ENCODE measurements around the gene METRN.
"Not testable (repeated sequence)": the region's sequence is repeated elsewhere in the genome, so short reads cannot be mapped to it uniquely, and the experiment has no call there.

Gene METRN

GRCh38 chr16:684961-685696 is 29.8 kb upstream of the METRN start:
- Histone ChIP-seq H3K4me1 (peaks cover 52 to 75% (median 63%) of the 10 kb centered on the region in 10 experiments), H3K4me3 (peak overlapping the region in 3 of 10 experiments; percentile 11 to 96 (median 90); a peak in 3 of 20 replicates), H3K4me2 (peak overlapping the region; percentile 61 to 99 (median 98); a peak in 21 of 22 replicates), H4K20me1 (peaks cover 26 to 55% (median 36%) of the 10 kb centered on the region in 11 experiments; a peak in 21 of 22 replicates), H3K9ac (peak overlapping the region in 3 of 11 experiments; percentile 9 to 37 (median 36); a peak in 3 of 22 replicates), H3K27ac (no peak overlapping the region), H3K9me3 (replicated peaks in 1 of 11) (no peaks in the 10 kb centered on the region), H3K36me3 (peaks cover 33 to 60% (median 44%) of the 10 kb centered on the region in 11 experiments), H3K27me3 (no peaks in the 10 kb centered on the region)
- TF ChIP-seq Cebpa-rat (IDR thresholded peaks at IDR 0.05): no peak

- peaks cover 55 to 82% (median 66%) of the 10 kb centered on the region in 10 experiments for H3K4me1 ChIP-seq
- H3K4me3 ChIP-seq: no peak overlapping the region
- H3K36me3 ChIP-seq: peaks cover 33 to 60% (median 44%) of the 10 kb centered on the region in 11 experiments
- no peak for TF ChIP-seq Cebpa-rat (IDR thresholded peaks at IDR 0.05)
- H3K27ac ChIP-seq: no peak overlapping the region
- H3K4me2 ChIP-seq: peak overlapping the region in 3 of 11 experiments; percentile 19 to 99 (median 95); a peak in 3 of 22 replicates
- peaks cover 24 to 49% (median 30%) of the 10 kb centered on the region in 11 experiments; a peak in 21 of 22 replicates for H4K20me1 ChIP-seq
- peak overlapping the region in 2 of 11 experiments; percentile 19 to 27; a peak in 1 of 22 replicates for H3K9ac ChIP-seq
- peaks cover 0 to 3% (median 2%) of the 10 kb centered on the region in 11 experiments; a peak in 15 of 22 replicates for H3K27me3 ChIP-seq
- no peaks in the 10 kb centered on the region for H3K9me3 ChIP-seq (replicated peaks in 1 of 11)
Observed at GRCh38 chr16:685967-686366, 29.0 kb upstream of the METRN start.

GRCh38 chr16:686459-687260 is 28.3 kb upstream of the METRN start:
- Histone ChIP-seq H3K9me3 (replicated peaks in 1 of 11) (no peaks in the 10 kb centered on the region), H3K4me2 (peak overlapping the region in 2 of 11 experiments; percentile 19 to 95; a peak in 1 of 22 replicates), H3K9ac (peak overlapping the region in 1 of 11 experiments; percentile 19; a peak in 1 of 22 replicates), H3K27me3 (peaks cover 6 to 10% (median 9%) of the 10 kb centered on the region in 11 experiments; a peak in 21 of 22 replicates), H3K4me1 (peaks cover 48 to 75% (median 59%) of the 10 kb centered on the region in 10 experiments), H3K4me3 (no peak overlapping the region), H4K20me1 (peaks cover 17 to 42% (median 23%) of the 10 kb centered on the region in 11 experiments; a peak in 21 of 22 replicates), H3K36me3 (peaks cover 27 to 55% (median 39%) of the 10 kb centered on the region in 11 experiments), H3K27ac (no peak overlapping the region)
- no peak for TF ChIP-seq Cebpa-rat (IDR thresholded peaks at IDR 0.05)

- H3K9ac ChIP-seq: 0 out of 22 replicates have a peak overlapping the region, but pooled peaks of 2 of the 11 experiments have one; percentile 96
- H3K9me3 ChIP-seq (replicated peaks in 1 of 11): no peaks in the 10 kb centered on the region
- H4K20me1 ChIP-seq: peaks cover 8 to 34% (median 14%) of the 10 kb centered on the region in 11 experiments; a peak in 21 of 22 replicates
- H3K4me1 ChIP-seq: peaks cover 39 to 67% (median 51%) of the 10 kb centered on the region in 10 experiments
- H3K27me3 ChIP-seq: peaks cover 15 to 18% (median 17%) of the 10 kb centered on the region in 11 experiments
- H3K27ac ChIP-seq: no peak overlapping the region
- no peak for TF ChIP-seq Cebpa-rat (IDR thresholded peaks at IDR 0.05)
- H3K4me2 ChIP-seq: no peak overlapping the region
- H3K36me3 ChIP-seq: peaks cover 19 to 46% (median 31%) of the 10 kb centered on the region in 11 experiments
- no peak overlapping the region for H3K4me3 ChIP-seq
Observed at GRCh38 chr16:687499-687898, 27.4 kb upstream of the METRN start.

GRCh38 chr16:689175-689897 is 25.6 kb upstream of the METRN start:
- H3K4me3 ChIP-seq: peak overlapping the region; percentile 80 to 97 (median 86)
- H3K4me1 ChIP-seq: peaks cover 35 to 61% (median 44%) of the 10 kb centered on the region in 10 experiments
- H4K20me1 ChIP-seq: peaks cover 0 to 32% (median 9%) of the 10 kb centered on the region in 11 experiments; a peak in 11 of 22 replicates
- H3K36me3 ChIP-seq: peaks cover 9 to 34% (median 19%) of the 10 kb centered on the region in 11 experiments; a peak in 20 of 22 replicates
- no peaks in the 10 kb centered on the region for H3K9me3 ChIP-seq (replicated peaks in 1 of 11)
- no peak for TF ChIP-seq Cebpa-rat (IDR thresholded peaks at IDR 0.05)
- peaks cover 33 to 37% (median 36%) of the 10 kb centered on the region in 11 experiments for H3K27me3 ChIP-seq
- H3K9ac ChIP-seq: peak overlapping the region; percentile 89 to 97 (median 94)
- H3K4me2 ChIP-seq: peak overlapping the region; percentile 89 to 99 (median 98)
- H3K27ac ChIP-seq: peak overlapping the region; percentile 75 to 95 (median 89)

GRCh38 chr16:691242-691641 is 23.7 kb upstream of the METRN start:
- H3K9ac ChIP-seq; H3K27ac ChIP-seq; H3K4me3 ChIP-seq; H3K9me3 ChIP-seq (replicated peaks in 1 of 11): not testable (repeated sequence)
- Histone ChIP-seq H3K36me3 (peaks cover 9 to 20% (median 15%) of the 10 kb centered on the region in 11 experiments; a peak in 19 of 22 replicates), H3K4me1 (peaks cover 40 to 60% (median 50%) of the 10 kb centered on the region in 10 experiments), H3K4me2 (peak overlapping the region in 4 of 11 experiments; percentile 98 to 99 (median 98); a peak in 6 of 22 replicates), H4K20me1 (peaks cover 0 to 42% (median 20%) of the 10 kb centered on the region in 11 experiments; a peak in 12 of 22 replicates), H3K27me3 (peaks cover 51 to 56% (median 55%) of the 10 kb centered on the region in 11 experiments)

- no peak for TF ChIP-seq Cebpa-rat (IDR thresholded peaks at IDR 0.05)
- H3K4me2 ChIP-seq: no peak overlapping the region
- H3K9ac ChIP-seq: no peak overlapping the region
- peaks cover 62 to 68% (median 67%) of the 10 kb centered on the region in 11 experiments for H3K27me3 ChIP-seq
- H3K4me3 ChIP-seq: no peak overlapping the region
- H4K20me1 ChIP-seq: peaks cover 0 to 36% (median 20%) of the 10 kb centered on the region in 11 experiments; a peak in 12 of 22 replicates
- H3K36me3 ChIP-seq: peaks cover 0 to 7% (median 3%) of the 10 kb centered on the region in 11 experiments; a peak in 12 of 22 replicates
- no peak overlapping the region for H3K27ac ChIP-seq
- H3K9me3 ChIP-seq (replicated peaks in 1 of 11): no peaks in the 10 kb centered on the region
- peaks cover 37 to 56% (median 50%) of the 10 kb centered on the region in 10 experiments for H3K4me1 ChIP-seq
Observed at GRCh38 chr16:692356-693108, 22.4 kb upstream of the METRN start.
